ENCODE measurements around the gene COMMD6. TPM values are rescaled to one million over a fixed set of nuclear protein-coding genes. Genes with fewer than 3 reads are reported as not detected.

The COMMD6 gene
- total and polyA plus RNA-seq, 2 donors (not counting 3 experiments of a cell fraction or from before 2014, with no cell fraction given), result 71.7 to 122 TPM

DNA sequence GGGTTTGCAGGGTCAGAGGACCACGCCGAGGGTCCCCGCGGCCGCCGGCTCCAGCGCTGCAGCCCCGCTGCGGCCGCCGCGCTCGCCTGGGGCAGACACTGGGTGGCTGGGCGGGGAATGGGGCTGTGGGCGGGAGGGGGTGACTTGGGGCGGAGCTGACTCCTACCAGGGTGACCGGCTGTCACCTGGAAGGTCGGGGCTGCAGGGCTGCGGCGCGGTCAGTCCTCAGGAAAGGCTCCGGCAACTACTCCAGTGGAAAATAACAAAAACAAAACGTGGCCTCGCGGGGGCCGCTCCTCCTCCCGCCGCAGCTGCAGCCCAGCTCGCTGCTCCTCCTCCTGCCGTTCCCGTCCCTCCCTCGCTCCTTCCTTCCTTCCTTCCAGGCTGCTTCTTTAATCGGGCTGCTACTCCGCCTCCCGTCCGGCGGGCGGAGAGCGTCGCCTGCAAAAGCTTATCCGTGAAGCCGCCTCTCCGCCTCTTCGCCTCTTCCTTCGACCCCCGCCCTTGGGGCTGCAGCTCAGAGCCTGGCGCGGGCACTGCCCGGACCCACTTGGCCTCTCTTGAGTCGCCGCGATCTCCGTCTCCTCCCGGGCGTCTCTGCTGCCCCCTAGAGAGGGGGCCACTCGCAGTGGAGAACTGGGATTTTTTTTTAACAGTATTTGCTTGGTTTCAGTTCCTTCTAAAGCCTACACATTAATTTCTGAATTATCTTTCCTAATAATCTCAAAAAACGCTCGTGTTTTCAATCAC lies 55.4 kb downstream of the COMMD6 start, which contains the start of gene TBC1D4:
Gene TBC1D4 (minus strand): TSS at position 100 of the 750 bp plus-strand sequence. CDS start 402 bp downstream, outside the sequence.
- H2AFZ ChIP-seq (ENCODE audit: low read depth, low read length), result peak within 1 kb of the TSS; percentile 92
- H3K9me1 ChIP-seq (replicated peaks; ENCODE audit: control insufficient read depth, extremely low read depth, insufficient read depth, low read length), result no peaks in the 10 kb centered on the region
- peak within 1 kb of the TSS; percentile 63 for H3K27ac ChIP-seq (ENCODE audit: insufficient read depth, low read depth, low read length)
- peaks cover 17% of the 10 kb centered on the region for H3K79me2 ChIP-seq (ENCODE audit: control insufficient read depth, insufficient read depth, low read length)
- DNase-seq (ENCODE audit: low read depth, low spot score) (peak; percentile 97), FAIRE-seq (peak; percentile 97)
- no TSS peak for BruUV-seq (replicated peaks)
- POLR2A ChIA-PET, result interaction anchor here (1.3 kb wide), 1 partner anchor 115 kb away, joined by 3 read pairs; no protein-coding TSS in a partner anchor
- peaks cover 4% of the 10 kb centered on the region for H4K20me1 ChIP-seq (replicated peaks; ENCODE audit: control insufficient read depth, extremely low read depth, insufficient read depth, low read length)
- CTCF ChIA-PET, result interaction anchor here (0.6 to 3.6 kb wide), 38 partner anchors 9 to 1403 kb away, joined by 3 to 66 read pairs (median 4); partner anchors contain the start of genes COMMD6, KCTD12 and UCHL3
- H3K9ac ChIP-seq (replicated peaks; ENCODE audit: extremely low read depth, insufficient read depth, low read length), result peak within 1 kb of the TSS; percentile 85
- dilution Hi-C loops (cut with MboI; ENCODE audit: extremely low pct_ligation_motif_present, low sequenced_read_pairs) (no loop called here), intact Hi-C loops (cut with micrococcal nuclease) (loop anchor here (1.0 to 10.0 kb wide), 7 partner anchors 55 to 300 kb away; partner anchors contain the start of genes COMMD6 and UCHL3)
- no peaks in the 10 kb centered on the region for H3K9me3 ChIP-seq (replicated peaks; ENCODE audit: control insufficient read depth, insufficient read depth, low read length)
- no peaks in the 10 kb centered on the region for H3K36me3 ChIP-seq (ENCODE audit: control insufficient read depth in 2 of 2, extremely low read depth in 1 of 2, insufficient read depth in 2 of 2, low read length in 2 of 2)
- H3K27me3 ChIP-seq (ENCODE audit: control insufficient read depth in 2 of 2, insufficient read depth in 2 of 2, low read length in 2 of 2), result peaks cover 0 to 2% of the 10 kb centered on the region in 2 experiments
- no peak for TF ChIP-seq MYC (IDR thresholded peaks at IDR 0.05; ENCODE audit: low read depth, low read length)
- TF ChIP-seq EZH2 (IDR thresholded peaks at IDR 0.05; ENCODE audit: borderline replicate concordance, low read depth, low read length, severe bottlenecking), result no peak
- TF ChIP-seq FOS (IDR thresholded peaks at IDR 0.05; ENCODE audit: borderline replicate concordance, insufficient read depth, low read length), result no peak
- TF ChIP-seq, protein P1, sequence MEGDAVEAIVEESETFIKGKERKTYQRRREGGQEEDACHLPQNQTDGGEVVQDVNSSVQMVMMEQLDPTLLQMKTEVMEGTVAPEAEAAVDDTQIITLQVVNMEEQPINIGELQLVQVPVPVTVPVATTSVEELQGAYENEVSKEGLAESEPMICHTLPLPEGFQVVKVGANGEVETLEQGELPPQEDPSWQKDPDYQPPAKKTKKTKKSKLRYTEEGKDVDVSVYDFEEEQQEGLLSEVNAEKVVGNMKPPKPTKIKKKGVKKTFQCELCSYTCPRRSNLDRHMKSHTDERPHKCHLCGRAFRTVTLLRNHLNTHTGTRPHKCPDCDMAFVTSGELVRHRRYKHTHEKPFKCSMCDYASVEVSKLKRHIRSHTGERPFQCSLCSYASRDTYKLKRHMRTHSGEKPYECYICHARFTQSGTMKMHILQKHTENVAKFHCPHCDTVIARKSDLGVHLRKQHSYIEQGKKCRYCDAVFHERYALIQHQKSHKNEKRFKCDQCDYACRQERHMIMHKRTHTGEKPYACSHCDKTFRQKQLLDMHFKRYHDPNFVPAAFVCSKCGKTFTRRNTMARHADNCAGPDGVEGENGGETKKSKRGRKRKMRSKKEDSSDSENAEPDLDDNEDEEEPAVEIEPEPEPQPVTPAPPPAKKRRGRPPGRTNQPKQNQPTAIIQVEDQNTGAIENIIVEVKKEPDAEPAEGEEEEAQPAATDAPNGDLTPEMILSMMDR (IDR thresholded peaks at IDR 0.05; ENCODE audit: extremely low read depth in 1 of 2, insufficient read depth in 1 of 2, low read depth in 1 of 2, low read length in 2 of 2), result peak; percentile 88 to 95
- TF ChIP-seq POLR2A (IDR thresholded peaks at IDR 0.05; ENCODE audit: low read depth, low read length), result peak; percentile 66
- TF ChIP-seq GATA2 (IDR thresholded peaks at IDR 0.05; ENCODE audit: insufficient read depth, insufficient read length, low read depth, low read length), result no peak
- no peak for TF ChIP-seq JUN (IDR thresholded peaks at IDR 0.05; ENCODE audit: borderline replicate concordance, insufficient read depth, insufficient read length, low read depth)
- peak; percentile 81 for TF ChIP-seq POLR2AphosphoS5 (IDR thresholded peaks at IDR 0.05; ENCODE audit: insufficient read depth, low read depth, low read length)
- TF ChIP-seq, protein P2, sequence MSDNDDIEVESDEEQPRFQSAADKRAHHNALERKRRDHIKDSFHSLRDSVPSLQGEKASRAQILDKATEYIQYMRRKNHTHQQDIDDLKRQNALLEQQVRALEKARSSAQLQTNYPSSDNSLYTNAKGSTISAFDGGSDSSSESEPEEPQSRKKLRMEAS (IDR thresholded peaks at IDR 0.05; ENCODE audit: insufficient read depth, insufficient read length), result no peak
- peaks cover 9% of the 10 kb centered on the region for H3K4me1 ChIP-seq (ENCODE audit: control insufficient read depth, extremely low read depth, insufficient read depth, low read length)
- peak within 1 kb of the TSS; percentile 95 for H3K4me2 ChIP-seq (ENCODE audit: insufficient read depth, low read length)
- H3K4me3 ChIP-seq (replicated peaks in 1 of 3; ENCODE audit: insufficient read depth in 1 of 3, low read depth in 1 of 3, low read length in 3 of 3), result peak within 1 kb of the TSS; percentile 74 to 90 (median 86)
